ENCODE data around the gene TBL1X. TPM values are rescaled to one million over a fixed set of nuclear protein-coding genes. Genes with fewer than 3 reads are reported as not detected.
A peak's percentile ranks its signal among the peaks of the same experiment; 100 is the strongest.

Gene TBL1X
- polyA plus RNA-seq, 4 donors = 0.89 to 9.6 (median 3.9) TPM

DNA sequence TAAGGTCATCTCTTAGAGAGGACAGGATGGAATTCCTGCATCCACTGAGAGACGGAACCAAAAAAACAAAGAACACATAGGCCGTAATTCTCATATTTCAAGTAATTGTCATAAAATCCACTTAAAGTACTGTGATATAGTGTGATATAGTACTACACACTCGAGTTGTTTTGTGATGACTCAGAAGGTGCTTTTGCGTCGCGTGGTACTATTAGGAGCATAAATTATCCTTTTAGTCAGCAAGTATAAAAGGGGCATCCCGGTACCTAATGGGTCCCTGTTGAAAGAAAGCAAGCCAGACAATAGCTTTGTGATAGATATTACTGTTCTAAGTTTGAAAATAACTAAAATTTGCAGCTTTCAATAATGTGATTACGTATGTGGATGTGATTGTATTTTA, 245.5 kb downstream of the TBL1X start:
- Histone ChIP-seq H3K4me3 (ENCODE audit: low read depth in 1 of 3, low read length in 3 of 3) (no peak overlapping the region), H3K27ac (ENCODE audit: low read depth in 1 of 3, low read length in 2 of 3) (no peak overlapping the region), H3K4me1 (ENCODE audit: control insufficient read depth in 3 of 3, insufficient read depth in 2 of 3, low read depth in 1 of 3, low read length in 2 of 3) (no peaks in the 10 kb centered on the region), H3K27me3 (ENCODE audit: control insufficient read depth in 3 of 3, insufficient read depth in 3 of 3, low read length in 3 of 3) (no peaks in the 10 kb centered on the region), H3K36me3 (ENCODE audit: control insufficient read depth in 3 of 3, insufficient read depth in 2 of 3, low read depth in 1 of 3, low read length in 3 of 3) (peaks cover 0 to 34% (median 0%) of the 10 kb centered on the region in 3 donors), H3K9me3 (ENCODE audit: control insufficient read depth in 2 of 2, insufficient read depth in 1 of 2, low read depth in 1 of 2, low read length in 1 of 2) (peaks cover 0 to 2% of the 10 kb centered on the region in 2 donors)
- WGBS, 3 donors = 83 to 92% (median 91%) methylated on average over 8 of the region's 8 CpGs
- FAIRE-seq (no peak), DNase-seq (no peak)

DNA sequence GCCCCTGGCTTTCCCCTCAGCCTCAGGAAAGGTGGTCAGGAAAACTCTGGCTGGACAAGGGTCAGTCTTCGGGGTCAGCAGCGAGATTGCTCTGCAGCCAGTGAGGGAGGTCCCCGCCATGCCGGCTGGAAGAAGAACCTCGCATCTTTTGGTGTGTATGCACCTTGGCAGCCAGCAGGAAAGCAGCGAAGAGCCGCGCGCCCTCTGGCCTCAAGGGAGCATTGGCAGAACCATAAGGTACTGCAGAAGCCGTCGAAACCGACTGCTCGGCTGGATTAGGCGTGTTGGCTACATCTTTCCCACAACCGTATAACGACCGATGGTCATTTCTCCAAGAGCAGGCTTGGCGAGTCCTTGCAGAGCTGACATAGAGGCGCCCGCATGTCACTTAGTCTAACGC, 252.5 kb downstream of the TBL1X start:
- FAIRE-seq (no peak), DNase-seq (no peak)
- no peaks in the 10 kb centered on the region for H3K4me1 ChIP-seq (ENCODE audit: control insufficient read depth in 3 of 3, insufficient read depth in 2 of 3, low read depth in 1 of 3, low read length in 2 of 3)
- 96 to 98% (median 98%) methylated on average over 21 of the region's 21 CpGs for WGBS, 3 donors
- no peak overlapping the region for H3K4me3 ChIP-seq (ENCODE audit: low read depth in 1 of 3, low read length in 3 of 3)
- H3K9me3 ChIP-seq (ENCODE audit: control insufficient read depth in 2 of 2, insufficient read depth in 1 of 2, low read depth in 1 of 2, low read length in 1 of 2) = peaks cover 0 to 53% of the 10 kb centered on the region in 2 donors
- no peak overlapping the region for H3K27ac ChIP-seq (ENCODE audit: low read depth in 1 of 3, low read length in 2 of 3)
- no peaks in the 10 kb centered on the region for H3K27me3 ChIP-seq (ENCODE audit: control insufficient read depth in 3 of 3, insufficient read depth in 3 of 3, low read length in 3 of 3)
- peaks cover 0 to 46% (median 0%) of the 10 kb centered on the region in 3 donors for H3K36me3 ChIP-seq (ENCODE audit: control insufficient read depth in 3 of 3, insufficient read depth in 2 of 3, low read depth in 1 of 3, low read length in 3 of 3)

DNA sequence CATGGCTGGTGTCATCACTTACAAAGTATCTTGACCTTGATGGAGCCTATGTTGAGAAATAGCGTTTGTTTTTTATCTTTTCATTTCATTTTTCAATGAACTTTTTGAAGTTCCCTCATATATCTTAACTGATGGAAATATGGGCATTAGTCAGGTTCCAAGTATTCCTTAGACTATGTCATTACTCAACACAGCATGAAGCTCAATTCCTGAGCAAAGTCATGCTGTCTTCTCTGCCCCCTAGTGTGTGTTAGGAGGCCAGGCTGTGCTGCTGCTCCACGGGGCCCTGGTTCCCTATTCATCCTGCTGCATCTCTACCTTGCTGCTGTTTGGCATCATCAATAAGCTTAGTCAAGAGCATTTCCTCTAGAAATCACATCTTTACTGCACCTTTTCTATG, 259.9 kb downstream of the TBL1X start:
- FAIRE-seq = no peak
- no peak overlapping the region for H3K4me3 ChIP-seq (ENCODE audit: low read depth in 1 of 3, low read length in 3 of 3)
- WGBS, 3 donors = 76 to 84% (median 78%) methylated on average over 2 of the region's 2 CpGs
- H3K9me3 ChIP-seq (ENCODE audit: control insufficient read depth in 2 of 2, insufficient read depth in 1 of 2, low read depth in 1 of 2, low read length in 1 of 2) = peaks cover 0 to 53% of the 10 kb centered on the region in 2 donors
- no peaks in the 10 kb centered on the region for H3K27me3 ChIP-seq (ENCODE audit: control insufficient read depth in 3 of 3, insufficient read depth in 3 of 3, low read length in 3 of 3)
- no peak overlapping the region for H3K27ac ChIP-seq (ENCODE audit: low read depth in 1 of 3, low read length in 2 of 3)
- peaks cover 0 to 8% (median 0%) of the 10 kb centered on the region in 3 donors for H3K36me3 ChIP-seq (ENCODE audit: control insufficient read depth in 3 of 3, insufficient read depth in 2 of 3, low read depth in 1 of 3, low read length in 3 of 3)
- no peaks in the 10 kb centered on the region for H3K4me1 ChIP-seq (ENCODE audit: control insufficient read depth in 3 of 3, insufficient read depth in 2 of 3, low read depth in 1 of 3, low read length in 2 of 3)
- no peak for DNase-seq

DNA sequence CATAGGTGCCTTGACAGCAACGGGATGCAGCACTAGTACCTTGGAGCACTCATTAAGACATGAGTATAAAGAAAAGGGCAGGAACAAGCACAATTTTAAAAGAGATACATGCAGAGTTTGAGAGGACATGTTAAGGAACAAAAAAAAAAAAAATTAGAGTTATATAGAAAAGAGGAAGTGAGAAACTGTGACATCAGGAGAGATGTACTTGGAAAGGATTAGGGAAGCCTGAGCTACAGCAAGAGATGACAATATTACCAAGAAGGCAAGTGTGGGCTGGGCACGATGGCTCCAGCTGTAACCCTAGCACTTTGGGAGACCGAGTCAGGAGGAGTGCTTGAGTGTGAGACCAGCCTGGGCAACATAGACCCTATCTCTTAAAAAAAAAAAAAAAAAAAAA, 263.4 kb downstream of the TBL1X start:
- Histone ChIP-seq H3K4me3 (ENCODE audit: low read depth in 1 of 3, low read length in 3 of 3) (no peak overlapping the region), H3K4me1 (ENCODE audit: control insufficient read depth in 3 of 3, insufficient read depth in 2 of 3, low read depth in 1 of 3, low read length in 2 of 3) (no peaks in the 10 kb centered on the region), H3K9me3 (ENCODE audit: control insufficient read depth in 2 of 2, insufficient read depth in 1 of 2, low read depth in 1 of 2, low read length in 1 of 2) (peaks cover 0 to 24% of the 10 kb centered on the region in 2 donors), H3K36me3 (ENCODE audit: control insufficient read depth in 3 of 3, insufficient read depth in 2 of 3, low read depth in 1 of 3, low read length in 3 of 3) (no peaks in the 10 kb centered on the region), H3K27me3 (ENCODE audit: control insufficient read depth in 3 of 3, insufficient read depth in 3 of 3, low read length in 3 of 3) (no peaks in the 10 kb centered on the region), H3K27ac (ENCODE audit: low read depth in 1 of 3, low read length in 2 of 3) (no peak overlapping the region)
- WGBS, 3 donors = 79 to 92% (median 85%) methylated on average over 3 of the region's 3 CpGs
- FAIRE-seq (no peak), DNase-seq (no peak)

DNA sequence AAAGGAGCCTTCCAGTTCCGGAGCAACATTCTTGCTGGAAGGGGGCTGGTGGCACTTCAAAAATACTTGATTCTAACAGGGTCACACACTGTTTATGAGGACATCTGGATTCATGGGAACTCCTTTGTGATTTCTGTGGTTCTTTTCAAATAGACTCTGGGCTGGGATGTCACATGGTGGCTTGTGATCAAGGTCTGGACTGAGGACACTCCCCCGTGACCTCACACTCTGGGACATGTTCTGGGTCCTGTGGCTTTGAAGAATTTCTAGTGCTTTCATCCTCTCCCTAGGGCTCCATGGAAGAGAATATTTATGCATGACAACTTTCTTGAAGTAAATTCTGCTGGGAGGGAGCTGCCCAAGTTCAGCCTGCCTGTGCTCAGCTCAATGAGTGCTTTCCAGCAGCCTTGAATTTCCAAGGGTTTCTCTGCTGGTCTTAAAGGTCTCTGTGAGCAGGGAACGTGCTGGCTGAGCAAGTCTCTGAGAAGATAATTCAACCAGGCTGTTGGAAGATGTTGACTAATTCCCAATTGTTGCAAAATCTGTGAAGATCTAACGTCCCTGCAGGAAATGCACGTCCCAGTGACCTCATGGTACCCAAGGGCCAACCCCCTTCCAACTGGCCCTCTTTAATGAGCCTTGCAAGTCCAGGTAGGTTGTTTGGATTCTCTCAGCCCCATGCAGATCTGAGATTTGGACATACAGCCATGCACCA, 264.5 kb downstream of the TBL1X start:
- H3K27me3 ChIP-seq (ENCODE audit: control insufficient read depth in 3 of 3, insufficient read depth in 3 of 3, low read length in 3 of 3) = no peaks in the 10 kb centered on the region
- no peak overlapping the region for H3K27ac ChIP-seq (ENCODE audit: low read depth in 1 of 3, low read length in 2 of 3)
- no peak overlapping the region for H3K4me3 ChIP-seq (ENCODE audit: low read depth in 1 of 3, low read length in 3 of 3)
- H3K4me1 ChIP-seq (ENCODE audit: control insufficient read depth in 3 of 3, insufficient read depth in 2 of 3, low read depth in 1 of 3, low read length in 2 of 3) = no peaks in the 10 kb centered on the region
- 68 to 95% (median 77%) methylated on average over 5 of the region's 5 CpGs for WGBS, 3 donors
- FAIRE-seq = no peak
- H3K36me3 ChIP-seq (ENCODE audit: control insufficient read depth in 3 of 3, insufficient read depth in 2 of 3, low read depth in 1 of 3, low read length in 3 of 3) = no peaks in the 10 kb centered on the region
- peaks cover 0 to 22% of the 10 kb centered on the region in 2 donors for H3K9me3 ChIP-seq (ENCODE audit: control insufficient read depth in 2 of 2, insufficient read depth in 1 of 2, low read depth in 1 of 2, low read length in 1 of 2)
- peak in 1 of 2 donors; percentile 30 for DNase-seq

DNA sequence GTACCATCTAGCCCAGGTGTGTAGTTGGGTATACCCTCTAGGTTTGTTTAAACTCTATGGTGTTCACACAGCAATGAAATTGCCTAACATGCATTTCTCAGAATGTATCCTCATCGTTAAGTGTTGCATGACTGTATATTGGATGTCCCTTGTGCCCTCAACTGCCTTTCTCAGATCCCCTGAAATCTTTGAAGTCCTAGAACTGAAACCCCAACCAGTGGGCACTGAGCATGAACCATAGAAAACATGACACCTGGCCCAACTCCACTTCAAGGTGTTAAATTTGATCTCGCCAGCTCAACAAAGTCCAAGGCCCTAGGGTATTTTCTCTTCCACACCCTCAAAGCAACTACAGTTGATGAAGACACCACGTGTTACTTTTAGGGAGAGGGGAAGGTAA, 265.2 kb downstream of the TBL1X start:
- H3K27ac ChIP-seq (ENCODE audit: low read depth in 1 of 3, low read length in 2 of 3) = no peak overlapping the region
- H3K27me3 ChIP-seq (ENCODE audit: control insufficient read depth in 3 of 3, insufficient read depth in 3 of 3, low read length in 3 of 3) = no peaks in the 10 kb centered on the region
- H3K36me3 ChIP-seq (ENCODE audit: control insufficient read depth in 3 of 3, insufficient read depth in 2 of 3, low read depth in 1 of 3, low read length in 3 of 3) = no peaks in the 10 kb centered on the region
- no peaks in the 10 kb centered on the region for H3K4me1 ChIP-seq (ENCODE audit: control insufficient read depth in 3 of 3, insufficient read depth in 2 of 3, low read depth in 1 of 3, low read length in 2 of 3)
- peak in 1 of 2 donors; percentile 18 for DNase-seq
- no peak overlapping the region for H3K4me3 ChIP-seq (ENCODE audit: low read depth in 1 of 3, low read length in 3 of 3)
- peaks cover 0 to 22% of the 10 kb centered on the region in 2 donors for H3K9me3 ChIP-seq (ENCODE audit: control insufficient read depth in 2 of 2, insufficient read depth in 1 of 2, low read depth in 1 of 2, low read length in 1 of 2)
- 59 to 94% (median 62%) methylated on average over 2 to 3 of the region's 3 CpGs for WGBS, 3 donors
- no peak for FAIRE-seq

DNA sequence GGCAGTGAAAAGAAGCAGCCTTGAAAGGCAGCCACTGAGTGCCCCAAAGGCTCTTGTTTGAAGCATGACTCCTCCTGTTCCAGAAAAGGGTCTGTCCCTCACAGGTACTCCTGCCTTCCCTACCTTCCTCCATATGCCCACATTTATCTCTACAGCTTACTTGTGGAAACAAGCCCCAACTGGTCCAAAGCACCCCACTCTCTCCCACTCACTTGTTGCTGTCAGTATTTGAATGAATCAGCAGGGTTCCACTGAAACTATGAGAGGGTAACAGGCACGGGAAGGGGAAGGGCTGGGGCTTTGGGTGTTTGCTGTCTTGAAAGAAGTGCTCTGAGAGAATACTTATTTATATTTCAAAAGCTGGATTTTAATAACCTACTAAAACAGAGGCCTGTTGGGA, 265.9 kb downstream of the TBL1X start:
- 69 to 89% (median 73%) methylated on average over 1 of the region's 1 CpG for WGBS, 3 donors

DNA sequence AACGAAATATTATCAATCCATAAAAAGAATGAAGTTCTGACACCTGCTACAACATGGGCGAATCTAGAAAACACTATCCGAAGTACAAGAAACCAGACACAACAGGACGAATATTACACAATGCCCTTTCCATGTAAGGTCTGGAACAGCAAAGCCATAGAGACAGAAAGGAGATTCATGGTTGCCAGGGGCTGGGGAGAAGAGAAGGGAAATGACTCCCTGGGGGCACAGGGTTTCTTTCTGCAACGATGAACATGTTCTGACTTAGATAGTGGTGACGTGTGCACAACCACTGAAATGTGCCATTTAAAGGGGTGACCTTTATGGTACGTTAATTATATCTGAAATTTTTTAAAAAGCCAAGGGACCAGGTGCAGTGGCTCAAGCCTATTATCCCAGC, 272.5 kb downstream of the TBL1X start:
- no peak for DNase-seq
- no peaks in the 10 kb centered on the region for H3K4me1 ChIP-seq (ENCODE audit: control insufficient read depth in 3 of 3, insufficient read depth in 2 of 3, low read depth in 1 of 3, low read length in 2 of 3)
- peaks cover 0 to 5% (median 0%) of the 10 kb centered on the region in 3 donors for H3K36me3 ChIP-seq (ENCODE audit: control insufficient read depth in 3 of 3, insufficient read depth in 2 of 3, low read depth in 1 of 3, low read length in 3 of 3)
- H3K4me3 ChIP-seq (ENCODE audit: low read depth in 1 of 3, low read length in 3 of 3) = no peak overlapping the region
- H3K27ac ChIP-seq (ENCODE audit: low read depth in 1 of 3, low read length in 2 of 3) = no peak overlapping the region
- no peak for FAIRE-seq
- H3K9me3 ChIP-seq (ENCODE audit: control insufficient read depth in 2 of 2, insufficient read depth in 1 of 2, low read depth in 1 of 2, low read length in 1 of 2) = no peaks in the 10 kb centered on the region
- H3K27me3 ChIP-seq (ENCODE audit: control insufficient read depth in 3 of 3, insufficient read depth in 3 of 3, low read length in 3 of 3) = no peaks in the 10 kb centered on the region
- WGBS, 3 donors = 76 to 89% (median 83%) methylated on average over 7 of the region's 7 CpGs

More for the DNA sequence above, 265.9 kb downstream of the TBL1X start:
- Histone ChIP-seq H3K4me3 (ENCODE audit: low read depth in 1 of 3, low read length in 3 of 3) (no peak overlapping the region), H3K9me3 (ENCODE audit: control insufficient read depth in 2 of 2, insufficient read depth in 1 of 2, low read depth in 1 of 2, low read length in 1 of 2) (peaks cover 0 to 20% of the 10 kb centered on the region in 2 donors), H3K27ac (ENCODE audit: low read depth in 1 of 3, low read length in 2 of 3) (no peak overlapping the region), H3K36me3 (ENCODE audit: control insufficient read depth in 3 of 3, insufficient read depth in 2 of 3, low read depth in 1 of 3, low read length in 3 of 3) (no peaks in the 10 kb centered on the region), H3K4me1 (ENCODE audit: control insufficient read depth in 3 of 3, insufficient read depth in 2 of 3, low read depth in 1 of 3, low read length in 2 of 3) (no peaks in the 10 kb centered on the region), H3K27me3 (ENCODE audit: control insufficient read depth in 3 of 3, insufficient read depth in 3 of 3, low read length in 3 of 3) (no peaks in the 10 kb centered on the region)
- no peak for FAIRE-seq
- DNase-seq = no peak

DNA sequence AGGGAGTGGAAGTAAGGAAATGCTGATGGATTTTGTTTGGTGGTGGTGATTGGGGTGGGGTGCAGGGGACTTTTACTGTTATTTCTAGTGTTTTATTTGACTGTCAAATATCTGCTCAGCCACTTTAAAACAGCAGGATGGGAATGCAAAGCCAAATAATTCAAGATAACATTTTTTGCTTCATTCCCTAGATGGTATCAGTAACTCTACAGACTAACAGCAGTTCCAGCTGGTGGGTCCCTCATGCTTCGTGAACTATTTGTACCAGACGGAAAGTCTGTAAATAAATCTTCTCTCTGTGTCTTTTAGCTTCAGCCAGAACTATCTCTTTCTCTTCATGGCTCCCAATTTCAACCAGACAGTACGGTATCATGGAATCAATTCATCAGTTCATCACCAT, 273.3 kb downstream of the TBL1X start:
- FAIRE-seq = no peak
- Histone ChIP-seq H3K27ac (ENCODE audit: low read depth in 1 of 3, low read length in 2 of 3) (no peak overlapping the region), H3K4me1 (ENCODE audit: control insufficient read depth in 3 of 3, insufficient read depth in 2 of 3, low read depth in 1 of 3, low read length in 2 of 3) (no peaks in the 10 kb centered on the region), H3K9me3 (ENCODE audit: control insufficient read depth in 2 of 2, insufficient read depth in 1 of 2, low read depth in 1 of 2, low read length in 1 of 2) (no peaks in the 10 kb centered on the region), H3K36me3 (ENCODE audit: control insufficient read depth in 3 of 3, insufficient read depth in 2 of 3, low read depth in 1 of 3, low read length in 3 of 3) (peaks cover 0 to 5% (median 0%) of the 10 kb centered on the region in 3 donors), H3K4me3 (ENCODE audit: low read depth in 1 of 3, low read length in 3 of 3) (no peak overlapping the region), H3K27me3 (ENCODE audit: control insufficient read depth in 3 of 3, insufficient read depth in 3 of 3, low read length in 3 of 3) (no peaks in the 10 kb centered on the region)
- 55 to 85% (median 80%) methylated on average over 3 of the region's 3 CpGs for WGBS, 3 donors
- no peak for DNase-seq
